ENCODE results near the gene BGLAP.

- TF ChIP-seq CTCF (IDR thresholded peaks at IDR 0.05; ENCODE audit: low read length), result no peak
- TF ChIP-seq EZH2 (optimal IDR thresholded peaks at IDR 0.05; ENCODE audit: low read depth, low read length), result no peak
Measured at GRCh38 chr1:156286061-156286460, 44.1 kb downstream of the BGLAP start.

Data from MM.1S (cell line).